Testis (tissue), 3 donors: Measurements from ENCODE around the gene PCLO. TPM values are rescaled to one million over a fixed set of nuclear protein-coding genes. Genes with fewer than 3 reads are reported as not detected.

ENCODE experiments used
- DNase-seq: peaks from one replicate; pipeline ENCODE4 v3.0.0-alpha.2; 2019
- H3K27ac ChIP-seq, 2 donors: fragments of 200-600 bp; sonication (generic); one replicate each; pipeline ENCODE4 v1.5.1; 2019
- H3K27me3 ChIP-seq: fragments of 200-600 bp; sonication (generic); one replicate; pipeline ENCODE4 v1.5.1; 2019
- H3K36me3 ChIP-seq: fragments of 200-600 bp; sonication (generic); one replicate; pipeline ENCODE4 v1.5.1; 2017; ENCODE audit warnings: low read depth; ENCODE audit errors: missing control alignments
- H3K4me1 ChIP-seq: fragments of 200-600 bp; sonication (generic); one replicate; pipeline ENCODE4 v1.5.1; 2019
- H3K4me3 ChIP-seq, 2 donors: fragments of 200-600 bp; sonication (generic); one replicate each; pipeline ENCODE4 v1.5.1; 2017 to 2019
- H3K9me3 ChIP-seq: fragments of 200-600 bp; sonication (generic); one replicate; pipeline ENCODE4 v1.5.1; 2017
- CTCF ChIP-seq, 3 experiments: fragments of 450-650 bp in 2 of 3; fragments of 200-600 bp in 1 of 3; sonication (generic) in 1 of 3; IDR thresholded peaks; one replicate each; pipeline ENCODE4 v1.5.1; 2016 to 2019; ENCODE audit warnings: antibody characterized with exemption in 3 of 3, mild to moderate bottlenecking in 2 of 3, moderate library complexity in 1 of 3
- POLR2A ChIP-seq: fragments of 450-650 bp; IDR thresholded peaks from one replicate; pipeline ENCODE4 v1.6.1; 2017; ENCODE audit warnings: antibody characterized with exemption, mild to moderate bottlenecking, moderate library complexity
- WGBS, 2 donors: methylation state at CpG; one replicate each; pipeline ENCODE4 v1.1.5; 2018; 5-methylcytosine and 5-hydroxymethylcytosine counted together
- intact Hi-C: fragments of 100-400 bp; cut with DNase I; formaldehyde crosslinking; loops from one replicate; pipeline ENCODE4 v1.15.1; 2023; ENCODE audit warnings: low total_unique reads
- polyA plus RNA-seq: library from polyadenylated mRNA; stranded (reverse); fragments of 350-450 nt; fragmentation: Illumina TruSeq; extraction: RNeasy Lipid Tissue Mini Kit (QIAGEN cat#74804); gene quantifications from one replicate; pipeline ENCODE4 v1.2.3, GENCODE V29; 2014; ENCODE audit warnings: low read depth, low replicate concordance; ENCODE audit not compliant: insufficient read depth
- total RNA-seq, 2 donors: library from RNA; depleted of rRNA; stranded (reverse); fragments of >200 nt; gene quantifications; one replicate each; pipeline ENCODE4 v1.2.3, GENCODE V29; 2016

PCLO gene
- total and polyA plus RNA-seq, 3 donors from 2014 or later, result 6.4 to 29.4 (median 20.4) TPM

GRCh38 chr7:83111391-83111790 lies 51.3 kb downstream of the PCLO start:
- no peaks in the 10 kb centered on the region for H3K9me3 ChIP-seq
- intact Hi-C loops, result no loop called here
- TF ChIP-seq CTCF (IDR thresholded peaks at IDR 0.05) (no peak), POLR2A (no peak)
- H3K4me1 ChIP-seq, result no peaks in the 10 kb centered on the region
- H3K27ac ChIP-seq, result no peak overlapping the region
- H3K27me3 ChIP-seq, result no peaks in the 10 kb centered on the region
- no peak for DNase-seq
- H3K4me3 ChIP-seq, result no peak overlapping the region
- WGBS, 2 donors, result 45 to 50% methylated on average over 2 of the region's 2 CpGs
- H3K36me3 ChIP-seq, result no peaks in the 10 kb centered on the region

- TF ChIP-seq CTCF (IDR thresholded peaks at IDR 0.05) (no peak), POLR2A (no peak)
- 56 to 68% methylated on average over 2 of the region's 2 CpGs for WGBS, 2 donors
- H3K27ac ChIP-seq, result no peak overlapping the region
Measured at GRCh38 chr7:83109352-83109751, 53.3 kb downstream of the PCLO start.

GRCh38 chr7:83105948-83106347 lies 56.7 kb downstream of the PCLO start:
- Histone ChIP-seq H3K27ac (no peak overlapping the region), H3K4me1 (no peaks in the 10 kb centered on the region), H3K27me3 (no peaks in the 10 kb centered on the region), H3K36me3 (no peaks in the 10 kb centered on the region), H3K4me3 (no peak overlapping the region), H3K9me3 (no peaks in the 10 kb centered on the region)
- no peak for TF ChIP-seq CTCF (IDR thresholded peaks at IDR 0.05)
- no peak for TF ChIP-seq POLR2A
- no peak for DNase-seq
- intact Hi-C loops, result no loop called here
- 0 to 2% methylated on average over 2 of the region's 2 CpGs for WGBS, 2 donors

More at GRCh38 chr7:83109352-83109751, 53.3 kb downstream of the PCLO start:
- Histone ChIP-seq H3K4me1 (no peaks in the 10 kb centered on the region), H3K27me3 (no peaks in the 10 kb centered on the region), H3K4me3 (no peak overlapping the region), H3K9me3 (no peaks in the 10 kb centered on the region), H3K36me3 (no peaks in the 10 kb centered on the region)
- intact Hi-C loops, result no loop called here
- DNase-seq, result no peak

- intact Hi-C loops, result no loop called here
- H3K4me1 ChIP-seq, result no peaks in the 10 kb centered on the region
- 85 to 89% methylated on average over 1 of the region's 1 CpG for WGBS, 2 donors
- H3K27me3 ChIP-seq, result no peaks in the 10 kb centered on the region
- DNase-seq, result no peak
- H3K4me3 ChIP-seq, result no peak overlapping the region
- no peaks in the 10 kb centered on the region for H3K9me3 ChIP-seq
- no peak overlapping the region for H3K27ac ChIP-seq
- TF ChIP-seq CTCF (IDR thresholded peaks at IDR 0.05) (no peak), POLR2A (no peak)
- no peaks in the 10 kb centered on the region for H3K36me3 ChIP-seq
Measured at GRCh38 chr7:83105063-83105462, 57.6 kb downstream of the PCLO start.

- 70 to 81% methylated on average over 3 of the region's 3 CpGs for WGBS, 2 donors
- Histone ChIP-seq H3K27ac (no peak overlapping the region), H3K27me3 (no peaks in the 10 kb centered on the region), H3K4me3 (no peak overlapping the region), H3K4me1 (no peaks in the 10 kb centered on the region), H3K9me3 (no peaks in the 10 kb centered on the region), H3K36me3 (no peaks in the 10 kb centered on the region)
- TF ChIP-seq POLR2A (no peak), CTCF (IDR thresholded peaks at IDR 0.05) (no peak)
- DNase-seq, result no peak
- intact Hi-C loops, result no loop called here
Measured at GRCh38 chr7:83101530-83101929, 61.2 kb downstream of the PCLO start.
